ENCODE data around the gene NCBP3.

NCBP3 gene

GRCh38 chr17:3754458-3755334 lies 91.3 kb downstream of the NCBP3 start:
- no peak for DNase-seq (ENCODE audit: low read depth)

DNA sequence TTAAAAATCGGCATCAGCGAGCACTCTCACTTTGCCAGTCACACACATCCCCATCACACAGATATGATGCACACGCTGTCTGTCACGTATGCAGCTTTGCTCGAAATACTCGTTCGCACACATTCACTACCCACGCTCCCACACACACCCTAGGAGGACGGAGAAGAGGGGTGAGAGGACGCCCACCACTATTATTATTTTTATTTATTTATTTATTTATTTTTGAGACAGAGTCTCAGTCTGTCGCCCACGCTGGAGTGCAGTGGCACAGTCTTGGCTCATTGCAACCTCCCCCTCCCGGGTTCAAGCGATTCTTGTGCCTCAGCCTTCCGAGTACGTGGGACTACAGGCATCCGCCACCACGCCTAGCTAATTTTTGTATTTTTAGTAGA lies 92.0 kb downstream of the NCBP3 start:
- DNase-seq (ENCODE audit: low read depth) = no peak

GRCh38 chr17:3753624-3754023 lies 92.4 kb downstream of the NCBP3 start:
- no peak for DNase-seq (ENCODE audit: low read depth)
